Activated CD8-positive, alpha-beta memory T cell treated with anti-CD3 and anti-CD28 coated beads for 4 hours (primary cell): ENCODE measurements around the gene EIF3K.
"Not testable (repeated sequence)": the region's sequence is repeated elsewhere in the genome, so short reads cannot be mapped to it uniquely, and the experiment has no call there.

Source experiments
- DNase-seq, 2 donors: peaks; one replicate each; pipeline ENCODE4 v3.0.0-alpha.2; 2020; ENCODE audit warnings: low read depth in 2 of 2

The EIF3K gene, protein sequence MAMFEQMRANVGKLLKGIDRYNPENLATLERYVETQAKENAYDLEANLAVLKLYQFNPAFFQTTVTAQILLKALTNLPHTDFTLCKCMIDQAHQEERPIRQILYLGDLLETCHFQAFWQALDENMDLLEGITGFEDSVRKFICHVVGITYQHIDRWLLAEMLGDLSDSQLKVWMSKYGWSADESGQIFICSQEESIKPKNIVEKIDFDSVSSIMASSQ

DNA sequence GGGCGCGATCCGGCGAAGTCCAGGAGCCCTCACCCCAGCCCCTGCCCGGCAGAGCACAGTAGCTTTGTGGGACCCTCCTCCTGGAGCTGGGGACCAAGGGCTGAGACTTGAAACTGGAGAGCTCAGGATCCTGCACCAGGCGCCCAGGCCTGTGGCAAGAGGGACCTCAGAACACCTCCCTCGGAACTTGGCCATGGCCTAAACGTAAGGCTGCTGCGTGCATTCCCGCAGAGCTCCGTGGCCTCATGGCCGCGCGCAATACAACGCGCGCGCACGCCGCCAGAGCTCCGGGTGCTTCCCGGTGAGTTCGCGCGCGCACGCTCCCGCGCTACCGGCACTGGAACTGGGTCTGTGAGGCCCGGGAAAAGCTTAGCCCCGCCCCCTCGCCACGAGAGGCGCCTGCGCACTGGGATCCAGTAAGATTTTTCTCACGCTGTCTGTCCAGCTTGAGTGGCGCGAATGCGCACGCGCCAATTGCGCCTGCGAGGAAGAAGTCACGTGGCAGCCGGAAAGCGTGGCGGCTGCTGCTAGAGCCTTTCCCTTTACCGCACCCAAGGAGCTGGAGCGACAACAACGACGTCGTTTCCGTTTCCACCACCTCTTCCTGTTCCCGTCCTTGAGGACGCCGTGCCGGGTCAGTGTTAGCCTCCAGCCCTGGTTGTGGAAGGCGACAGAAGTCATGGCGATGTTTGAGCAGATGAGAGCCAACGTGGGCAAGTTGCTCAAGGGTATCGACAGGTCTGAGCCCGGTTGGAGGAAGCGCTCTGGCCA lies at the start of gene EIF3K:
Gene EIF3K, plus strand, starts transcription at position 599 of the 771 bp plus-strand sequence. Its CDS starts 81 bp downstream, at position 680.
- DNase-seq, result peak; percentile 92 to 94

DNA sequence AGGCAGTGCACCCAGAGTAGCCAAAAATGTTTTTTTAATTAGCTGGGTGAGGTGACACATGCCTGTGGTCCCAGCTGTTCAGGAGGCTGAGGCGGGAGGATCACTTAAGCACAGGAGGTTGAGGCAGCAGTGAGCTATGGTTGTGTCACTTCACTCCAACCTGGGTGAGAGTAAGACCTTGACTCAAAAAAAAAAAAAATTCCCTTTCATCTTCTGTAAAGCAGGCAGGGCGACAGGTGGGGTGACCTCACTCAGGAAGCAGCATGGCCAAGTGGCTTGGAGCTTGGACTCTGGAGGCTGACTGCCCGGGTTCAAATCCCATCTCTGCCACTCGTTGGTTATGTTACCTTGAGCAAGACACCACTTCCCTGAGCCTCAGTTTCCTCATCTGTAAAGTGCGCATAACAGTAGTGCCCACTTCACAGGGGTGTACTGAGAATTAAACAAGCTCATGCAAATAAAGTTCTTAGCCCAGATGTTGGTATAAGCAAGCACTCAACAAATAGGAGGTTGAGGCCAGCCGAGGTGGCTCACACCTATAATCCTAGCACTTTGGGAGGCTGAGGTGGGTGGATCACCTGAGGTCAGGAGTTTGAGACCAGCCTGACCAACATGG lies 49.5 kb upstream of the EIF3K start:
- DNase-seq, result no peak

DNA sequence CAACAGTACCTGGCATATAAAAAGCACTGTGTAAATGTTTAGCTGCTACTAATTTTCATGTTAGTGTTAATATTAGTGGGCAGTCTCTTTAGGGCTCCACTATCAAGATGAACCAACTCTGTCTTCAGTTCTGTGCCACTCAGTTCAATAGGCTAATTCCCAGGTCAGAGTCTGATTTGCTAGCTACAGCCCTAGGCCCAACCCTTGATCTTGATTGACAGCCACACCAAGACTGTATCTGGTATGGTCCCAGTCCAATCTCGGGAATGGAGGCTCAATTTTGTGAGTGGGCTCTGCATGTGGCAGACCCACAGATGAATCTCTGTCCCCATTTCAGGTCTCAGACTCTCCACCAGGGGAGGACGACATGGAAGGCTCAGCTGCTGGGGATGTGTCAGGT lies 47.3 kb upstream of the EIF3K start:
- no peak for DNase-seq

DNA sequence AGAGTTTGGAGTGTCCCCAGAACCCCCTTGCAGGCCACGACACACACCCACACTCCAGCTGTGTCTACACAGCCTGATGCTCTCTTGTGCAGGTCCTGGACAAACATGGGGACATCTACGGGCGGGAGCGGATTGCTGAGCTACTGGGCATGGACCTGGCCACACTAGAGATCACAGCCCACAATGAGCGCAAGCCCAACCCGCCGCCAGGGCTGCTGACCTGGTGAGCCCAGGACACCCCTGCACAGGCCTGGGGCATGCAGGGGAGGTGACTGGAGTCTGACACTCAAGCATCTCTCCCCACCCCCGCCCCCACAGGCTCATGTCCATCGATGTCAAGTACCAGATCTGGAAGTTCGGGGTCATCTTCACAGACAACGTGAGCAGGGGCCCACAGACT lies 41.2 kb upstream of the EIF3K start:
- no peak for DNase-seq

DNA sequence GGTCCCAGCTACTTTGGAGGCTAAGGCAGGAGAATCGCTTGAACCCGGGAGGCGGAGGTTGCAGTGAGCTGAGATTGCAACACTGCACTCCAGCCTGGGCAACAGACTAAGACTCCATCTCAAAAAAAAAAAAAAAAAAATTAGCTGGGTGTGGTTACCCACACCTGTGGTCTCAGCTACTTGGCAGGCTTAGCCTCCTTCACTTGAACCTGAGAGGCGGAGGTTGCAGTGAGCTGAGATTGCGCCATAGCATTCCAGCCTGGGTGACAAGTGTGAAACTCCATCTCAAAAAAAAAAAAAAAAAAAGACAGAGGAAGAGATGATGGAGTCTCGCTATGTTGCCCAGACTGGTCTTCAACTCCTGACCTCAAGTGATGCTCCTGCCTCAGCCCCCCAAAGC lies 39.7 kb upstream of the EIF3K start:
- not testable (repeated sequence) for DNase-seq

DNA sequence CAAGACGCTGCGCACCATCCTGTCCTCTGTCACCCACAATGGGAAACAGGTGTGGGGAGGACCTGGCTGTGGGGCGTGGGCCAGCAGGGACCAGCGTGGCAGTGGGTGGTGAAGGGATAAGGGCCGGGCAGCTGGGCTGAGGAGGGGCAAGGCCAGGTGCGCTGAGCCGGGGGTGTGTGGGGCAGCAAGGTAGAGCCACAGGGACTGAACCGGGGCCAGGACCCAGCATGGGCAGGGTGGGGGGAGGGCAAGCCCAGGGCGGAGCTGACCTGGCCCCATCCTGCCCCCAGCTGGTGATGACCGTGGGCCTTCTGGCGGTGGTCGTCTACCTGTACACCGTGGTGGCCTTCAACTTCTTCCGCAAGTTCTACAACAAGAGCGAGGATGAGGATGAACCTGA lies 38.9 kb upstream of the EIF3K start:
- no peak for DNase-seq

DNA sequence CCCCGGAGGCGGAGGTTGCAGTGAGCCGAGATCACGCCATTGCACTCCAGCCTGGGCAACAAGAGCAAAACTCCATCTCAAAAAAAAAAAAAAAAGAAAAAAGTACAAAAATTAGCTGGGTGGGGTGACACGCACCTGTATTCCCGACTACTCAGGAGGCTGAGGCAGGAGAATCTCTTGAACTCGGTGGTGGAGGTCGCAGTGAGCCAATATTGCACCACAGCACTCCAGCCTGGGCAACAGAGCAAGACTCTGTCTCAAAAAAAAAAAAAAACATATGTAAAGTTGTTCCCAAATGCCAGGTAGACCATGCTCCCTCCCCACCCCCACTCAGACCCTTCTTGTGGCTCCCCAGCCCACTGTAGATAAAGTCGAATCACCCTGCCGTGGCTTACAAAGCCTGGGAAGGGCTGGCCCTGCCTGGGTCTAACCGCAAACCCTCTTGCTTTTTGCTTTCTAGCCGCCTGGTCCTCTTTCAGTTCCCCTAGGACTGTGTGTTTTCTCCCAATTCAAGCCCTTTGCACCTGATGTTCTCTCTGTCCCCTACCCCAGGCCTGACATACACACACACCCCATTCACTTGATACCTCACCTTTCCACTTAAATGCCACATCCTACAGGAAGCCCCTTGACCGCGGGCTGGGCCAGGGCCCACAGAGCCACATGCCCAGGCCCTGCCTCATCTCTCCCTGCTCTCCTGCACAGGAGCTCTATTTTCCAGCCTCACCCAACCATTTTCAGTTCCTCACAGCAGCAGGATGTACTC lies 35.6 kb upstream of the EIF3K start:
- no peak for DNase-seq

DNA sequence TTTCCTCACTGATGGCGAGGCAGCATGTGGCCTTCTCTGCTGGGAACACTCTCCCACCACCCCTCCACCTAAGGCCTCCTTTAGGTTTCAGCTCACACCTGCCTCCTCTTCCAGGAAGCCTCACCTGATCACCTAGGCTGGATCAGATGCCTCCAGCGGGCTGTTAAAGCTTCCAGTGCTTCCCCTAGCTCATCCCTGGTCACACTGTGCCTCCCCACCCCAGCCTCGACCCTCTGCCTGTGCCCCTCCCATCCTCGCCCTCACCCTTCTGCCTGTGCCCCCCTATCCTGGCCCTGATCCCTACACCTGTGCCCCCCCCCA lies 35.0 kb upstream of the EIF3K start:
- no peak for DNase-seq

DNA sequence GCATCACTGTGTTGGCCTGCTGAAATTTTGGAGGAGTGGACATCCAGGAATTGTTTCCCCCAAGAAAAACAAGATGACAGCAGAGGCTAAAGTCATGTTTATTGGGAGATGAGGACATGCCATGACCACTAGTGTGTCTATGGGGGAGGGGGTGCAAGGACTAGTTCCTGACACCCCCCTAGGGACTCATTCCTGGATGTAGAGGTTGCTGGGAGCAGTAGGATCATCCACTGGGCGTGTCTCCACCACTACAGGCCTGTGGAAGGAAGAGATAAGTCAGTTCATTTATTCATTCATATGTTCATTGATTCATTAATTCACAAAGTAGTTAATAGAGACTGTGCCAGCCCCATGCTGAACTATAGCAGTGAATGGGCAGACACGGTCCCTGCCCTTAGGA lies 31.4 kb upstream of the EIF3K start:
- DNase-seq, result no peak

DNA sequence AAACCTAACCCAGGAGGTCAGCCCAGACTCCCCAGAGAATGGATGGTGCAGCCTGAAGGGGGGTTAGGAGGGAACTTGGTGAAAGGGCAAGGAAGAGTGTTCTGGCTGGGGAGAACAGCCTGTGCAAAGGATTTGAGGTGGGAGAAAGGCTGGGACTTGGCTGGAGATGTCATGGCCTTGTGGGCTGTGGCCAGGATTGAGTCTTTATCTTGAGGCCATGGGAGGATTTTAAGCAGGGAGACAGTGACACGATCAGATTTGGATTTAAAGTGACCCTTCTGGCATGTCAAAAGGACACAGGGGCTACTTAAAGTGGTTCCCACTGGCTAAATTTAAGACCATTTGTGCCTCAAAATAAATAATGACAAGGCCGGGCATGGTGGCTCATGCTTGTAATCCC lies 30.9 kb upstream of the EIF3K start:
- no peak for DNase-seq

DNA sequence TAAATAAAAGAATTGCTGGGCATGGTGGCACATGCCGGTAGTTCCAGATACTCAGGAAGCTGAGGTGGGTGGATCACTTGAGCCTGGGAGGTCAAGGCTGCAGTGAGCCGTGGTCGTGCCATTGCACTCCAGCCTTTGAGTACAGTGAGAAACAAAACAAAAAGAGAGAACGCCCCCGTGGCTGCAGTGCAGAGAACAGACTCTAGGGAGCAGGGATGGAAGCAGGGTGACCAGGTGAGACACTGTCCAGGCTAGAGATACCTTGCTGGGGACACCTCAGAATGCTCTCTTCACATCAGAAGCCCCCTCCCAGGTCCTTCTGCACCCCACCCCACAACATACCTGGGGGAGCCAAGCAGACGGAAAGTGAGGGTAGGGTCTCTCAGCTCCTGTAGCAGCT lies 26.0 kb upstream of the EIF3K start:
- no peak for DNase-seq

DNA sequence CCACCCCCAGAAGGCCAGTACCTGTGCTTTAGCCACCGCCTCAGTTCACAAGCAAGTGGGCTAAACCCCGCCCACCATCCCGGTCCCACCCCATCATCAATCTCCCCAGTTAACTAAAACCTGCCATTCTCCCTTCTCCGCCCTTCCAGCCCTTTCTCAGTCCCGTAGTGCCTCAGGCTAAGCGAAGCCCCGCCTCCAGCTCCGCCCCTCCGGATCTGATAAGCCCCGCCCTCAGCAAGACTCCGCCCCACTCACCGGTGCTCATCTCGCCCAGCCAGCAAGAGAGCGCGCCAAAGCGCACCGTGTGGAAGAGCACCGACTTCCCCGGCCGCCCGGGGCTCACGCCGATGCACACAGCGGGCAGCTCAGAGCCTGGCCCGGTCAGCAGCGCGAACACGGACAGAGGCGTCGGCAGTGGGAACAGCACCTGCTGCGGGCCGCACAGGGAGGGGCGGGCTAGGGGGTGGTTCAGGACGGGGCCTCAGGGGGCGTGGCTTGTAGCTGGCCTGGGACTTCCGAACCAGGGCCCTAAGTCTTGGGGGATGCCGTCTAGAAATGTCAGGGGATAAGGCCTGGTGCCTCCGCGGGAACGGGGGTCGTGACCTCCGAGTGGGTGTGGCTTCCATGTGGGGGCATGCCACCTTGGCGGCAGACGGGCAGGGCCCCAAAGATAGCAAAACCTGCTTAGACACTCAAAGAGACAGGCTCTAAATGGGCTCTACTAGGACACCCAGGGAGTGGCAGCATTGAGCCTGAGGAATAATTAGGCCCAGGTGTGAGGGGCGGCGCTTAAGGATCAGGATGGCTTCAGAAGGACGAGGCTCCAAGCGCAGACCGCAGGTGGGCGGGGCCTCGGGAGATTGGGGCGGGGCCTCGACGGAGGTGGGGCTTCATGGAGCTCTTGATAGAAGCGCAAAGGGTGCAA lies 22.7 kb upstream of the EIF3K start:
- DNase-seq, result no peak

DNA sequence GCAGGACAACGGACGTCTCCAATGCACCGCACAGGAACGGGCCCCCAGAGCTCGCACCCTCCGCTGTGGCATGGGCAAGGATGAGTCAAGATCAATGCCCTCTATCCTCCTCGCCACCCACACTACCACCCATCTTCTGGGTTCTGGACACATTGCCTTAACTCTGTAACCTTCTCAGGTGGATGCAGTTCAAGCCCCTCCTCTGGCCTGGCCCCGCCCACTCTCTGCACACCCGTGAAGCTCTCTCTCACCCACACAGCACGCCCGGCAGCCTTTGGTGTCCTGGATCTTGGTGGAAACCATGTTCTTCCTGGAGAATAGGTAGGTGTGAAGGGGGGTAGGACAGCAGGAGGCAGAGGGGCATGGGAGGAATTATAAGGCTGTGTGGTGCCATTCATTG lies 21.9 kb upstream of the EIF3K start:
- DNase-seq, result no peak

DNA sequence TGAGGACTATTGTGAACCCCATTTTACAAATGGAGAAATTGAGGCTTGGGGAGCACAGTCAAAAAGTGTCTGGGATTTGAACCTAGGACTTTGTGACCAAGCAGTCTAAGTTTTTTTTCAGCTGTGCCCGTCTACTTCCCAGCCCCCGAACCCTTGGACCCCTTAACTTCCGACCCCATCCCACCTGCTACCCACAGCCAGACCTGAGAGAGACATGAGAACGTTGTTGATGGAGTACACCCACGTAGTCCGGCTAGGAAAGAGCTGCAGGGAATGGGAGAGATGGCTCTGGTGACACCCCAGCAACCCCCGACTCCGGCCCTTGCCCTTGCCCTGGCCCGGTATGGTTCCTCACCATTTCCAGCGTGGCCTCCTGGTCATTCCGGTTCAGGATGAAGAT lies 19.3 kb upstream of the EIF3K start:
- no peak for DNase-seq

DNA sequence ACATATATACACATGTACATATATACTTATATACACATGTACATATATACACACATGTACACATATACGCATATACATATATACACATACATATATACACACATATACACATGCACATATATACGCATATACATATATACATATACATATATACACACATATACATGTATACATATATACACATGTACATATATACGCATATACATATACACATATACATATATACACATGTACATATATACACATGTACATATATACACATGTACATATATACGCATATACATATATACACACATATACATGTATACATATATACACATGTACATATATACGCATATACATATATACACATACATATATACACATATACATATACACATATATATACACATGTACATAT lies 16.1 kb upstream of the EIF3K start:
- not testable (repeated sequence) for DNase-seq

DNA sequence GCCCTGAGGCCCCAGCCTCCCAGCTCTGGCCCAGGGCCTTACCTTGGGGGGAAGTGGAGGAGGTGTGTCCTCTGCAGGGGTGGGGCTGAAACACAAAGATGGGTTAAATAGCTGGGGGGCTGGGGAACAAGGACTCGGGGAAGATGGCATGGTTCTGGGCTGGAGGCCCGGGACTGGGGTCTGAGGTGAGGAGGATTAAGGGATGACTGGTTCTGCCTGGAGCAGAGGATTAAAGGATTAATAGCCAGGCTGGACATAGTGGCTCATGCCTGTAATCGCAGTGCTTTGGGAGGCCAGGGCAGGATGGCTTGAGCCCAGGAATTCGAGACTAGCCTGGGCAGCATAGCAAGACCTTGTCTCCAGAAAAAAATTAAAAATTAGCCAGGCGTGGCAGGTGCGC lies 12.9 kb upstream of the EIF3K start:
- DNase-seq, result no peak

DNA sequence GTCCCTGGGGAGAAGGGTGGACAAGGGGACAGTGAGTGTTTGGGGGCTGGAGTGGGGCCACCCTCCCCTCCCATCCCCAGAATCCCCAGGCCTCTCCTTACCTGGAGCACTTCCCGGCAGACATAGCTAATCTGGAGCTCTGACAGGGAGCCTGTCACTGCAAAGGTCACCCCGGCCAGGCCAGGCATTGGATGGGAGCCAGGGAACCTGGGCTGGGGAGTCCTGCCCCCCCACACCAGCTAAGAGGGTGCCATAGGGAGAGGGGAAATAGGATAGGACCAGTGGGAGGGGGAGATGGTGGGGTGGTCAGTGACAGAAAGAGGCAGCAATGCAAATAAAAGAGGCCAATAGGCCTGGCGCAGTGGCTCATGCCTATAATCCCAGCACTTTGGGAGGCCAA lies 4.7 kb upstream of the EIF3K start:
- no peak for DNase-seq

DNA sequence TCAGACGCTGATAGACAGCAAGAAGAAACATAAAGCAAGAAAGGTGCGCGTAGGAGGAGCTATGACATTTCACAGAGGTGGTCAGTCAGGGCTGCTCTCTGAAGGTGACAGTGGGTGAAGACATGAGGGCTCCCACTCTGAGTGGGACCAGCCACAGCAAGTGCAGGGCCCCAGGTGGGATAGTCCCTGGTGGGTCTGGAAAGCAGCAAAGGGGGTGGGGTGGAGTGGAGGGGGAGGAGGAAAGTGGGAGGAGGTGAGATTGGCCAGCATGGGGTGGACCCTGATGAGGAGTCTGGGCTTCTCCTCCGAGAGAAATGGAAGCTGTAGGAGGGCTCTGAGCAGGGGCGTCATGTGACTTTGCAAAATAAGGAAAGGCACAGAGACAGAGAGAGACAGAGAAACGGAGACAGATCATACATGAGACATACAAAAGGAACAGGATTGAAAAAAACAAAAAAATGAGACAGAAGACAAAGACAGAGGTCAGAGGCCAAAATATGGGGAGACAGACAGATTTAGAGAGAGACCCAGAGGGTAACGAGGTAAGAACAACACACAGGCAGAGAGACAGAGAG lies 3.9 kb upstream of the EIF3K start:
- no peak for DNase-seq

DNA sequence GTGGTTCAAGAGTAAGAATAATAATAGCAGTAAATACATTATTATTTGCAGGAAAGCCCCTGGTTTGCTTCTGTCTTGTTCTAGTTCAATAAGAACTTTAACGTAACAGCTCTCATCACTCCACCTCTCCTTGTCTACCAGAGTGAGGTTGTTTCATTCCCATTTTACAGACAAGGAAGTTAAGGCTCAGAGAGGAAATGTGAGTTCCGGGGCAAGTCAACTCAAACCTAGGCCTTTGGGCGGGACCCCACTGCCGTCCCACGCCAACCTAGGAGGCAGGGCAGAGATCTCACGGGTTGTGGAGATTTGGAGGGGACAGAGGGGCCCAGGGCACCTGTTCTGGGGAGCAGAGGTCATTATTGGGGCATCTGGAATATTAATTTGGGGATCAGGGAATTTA lies 2.7 kb upstream of the EIF3K start:
- no peak for DNase-seq

DNA sequence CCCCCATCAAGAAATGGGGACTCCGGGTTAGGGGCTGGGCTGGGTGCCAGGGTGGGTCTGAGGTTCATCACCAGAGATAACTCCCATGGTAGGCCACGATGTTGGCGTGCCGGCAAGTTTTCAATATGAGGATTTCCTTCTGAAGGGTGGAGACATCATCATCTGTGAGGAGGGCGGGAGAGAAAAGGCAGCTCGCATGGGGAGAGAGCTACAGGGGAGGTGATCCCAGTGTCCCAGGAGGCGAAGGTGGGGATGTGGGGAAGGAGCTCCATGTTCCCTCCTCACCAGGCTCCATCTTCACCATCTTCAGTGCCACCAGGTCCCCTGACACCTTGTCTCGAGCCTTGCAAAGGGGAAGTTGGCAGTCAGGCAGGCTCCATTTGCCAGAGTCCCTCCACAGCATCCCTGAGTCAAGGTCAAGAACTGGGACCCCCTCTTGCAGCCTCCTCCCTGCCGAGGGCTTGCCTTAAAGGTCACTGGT lies 1.7 kb upstream of the EIF3K start:
- DNase-seq, result no peak
